HepG2 (cell line): ENCODE data around the gene RBBP8.

Experiments used
- CBX2 ChIP-seq, 2 experiments: fragments of 200-600 bp in 1 of 2; sonication (generic); formaldehyde crosslinking in 1 of 2; IDR thresholded peaks; 2 replicates each; pipeline versions ENCODE4 v1.7.0 to v1.8.1; 2018 to 2022; ENCODE audit warnings: low read depth in 2 of 2, low read length in 1 of 2, mild to moderate bottlenecking in 1 of 2, missing genetic modification reagents in 1 of 2
- ELF1 ChIP-seq: sonication (generic); formaldehyde crosslinking; IDR thresholded peaks from 2 replicates; pipeline ENCODE4 v1.4.0; 2020; ENCODE audit warnings: missing genetic modification reagents
- EP300 ChIP-seq, 3 experiments: sonication (generic) in 1 of 3; formaldehyde crosslinking in 1 of 3; IDR thresholded peaks; 2 replicates each; pipeline versions ENCODE4 v1.5.1 to v1.6.1; 2011 to 2020; ENCODE audit warnings: low read depth in 2 of 3, low read length in 2 of 3, borderline replicate concordance in 1 of 3, improper control_type of control experiment in 1 of 3, mild to moderate bottlenecking in 1 of 3, missing genetic modification reagents in 1 of 3, moderate library complexity in 1 of 3
- HCFC1 ChIP-seq: fragments of 150-350 bp; IDR thresholded peaks from 2 replicates; pipeline ENCODE4 v1.6.1; 2014; ENCODE audit warnings: low read depth, low read length
- HNRNPLL ChIP-seq: fragments of 200-400 bp; formaldehyde crosslinking; IDR thresholded peaks from 2 replicates; pipeline ENCODE4 v1.6.1; 2017; ENCODE audit warnings: mild to moderate bottlenecking, low read depth, low read length; ENCODE audit not compliant: poor library complexity, severe bottlenecking
- MAFF ChIP-seq: IDR thresholded peaks from 2 replicates; pipeline ENCODE4 v1.6.1; 2011; ENCODE audit warnings: low read depth, low read length, improper control_type of control experiment
- TF ChIP-seq, protein P1 (sequence below): sonication (generic); formaldehyde crosslinking; IDR thresholded peaks from 2 replicates; pipeline ENCODE4 v1.5.0; 2020; ENCODE audit warnings: mild to moderate bottlenecking, missing genetic modification reagents, moderate library complexity

DNA sequence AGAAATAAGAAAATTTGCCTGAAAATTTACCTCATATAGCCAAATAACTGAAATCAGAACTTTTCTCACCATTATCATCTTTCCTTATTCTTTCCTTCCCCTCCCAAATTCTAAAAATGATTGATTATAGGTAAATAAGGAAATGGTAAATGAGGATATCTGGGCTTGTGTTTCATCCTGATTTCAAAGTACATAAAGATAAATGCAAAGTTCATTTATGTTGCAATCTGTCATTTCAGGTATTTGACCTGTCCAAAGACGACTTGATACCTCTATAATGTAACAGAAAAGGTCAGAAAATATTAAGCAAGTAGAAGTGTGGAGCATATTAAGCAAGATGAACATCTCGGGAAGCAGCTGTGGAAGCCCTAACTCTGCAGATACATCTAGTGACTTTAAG, 3.4 kb downstream of the RBBP8 start:
- TF ChIP-seq ELF1 (CRISPR knock-in tag), result no peak
- no peak for TF ChIP-seq MAFF
- no peak for TF ChIP-seq CBX2 (IDR thresholded peaks at IDR 0.05; ENCODE audit: low read depth, low read length)
- TF ChIP-seq CBX2 (CRISPR knock-in tag; IDR thresholded peaks at IDR 0.05; ENCODE audit: low read depth), result no peak
- TF ChIP-seq HCFC1, result no peak
- TF ChIP-seq, protein P1, sequence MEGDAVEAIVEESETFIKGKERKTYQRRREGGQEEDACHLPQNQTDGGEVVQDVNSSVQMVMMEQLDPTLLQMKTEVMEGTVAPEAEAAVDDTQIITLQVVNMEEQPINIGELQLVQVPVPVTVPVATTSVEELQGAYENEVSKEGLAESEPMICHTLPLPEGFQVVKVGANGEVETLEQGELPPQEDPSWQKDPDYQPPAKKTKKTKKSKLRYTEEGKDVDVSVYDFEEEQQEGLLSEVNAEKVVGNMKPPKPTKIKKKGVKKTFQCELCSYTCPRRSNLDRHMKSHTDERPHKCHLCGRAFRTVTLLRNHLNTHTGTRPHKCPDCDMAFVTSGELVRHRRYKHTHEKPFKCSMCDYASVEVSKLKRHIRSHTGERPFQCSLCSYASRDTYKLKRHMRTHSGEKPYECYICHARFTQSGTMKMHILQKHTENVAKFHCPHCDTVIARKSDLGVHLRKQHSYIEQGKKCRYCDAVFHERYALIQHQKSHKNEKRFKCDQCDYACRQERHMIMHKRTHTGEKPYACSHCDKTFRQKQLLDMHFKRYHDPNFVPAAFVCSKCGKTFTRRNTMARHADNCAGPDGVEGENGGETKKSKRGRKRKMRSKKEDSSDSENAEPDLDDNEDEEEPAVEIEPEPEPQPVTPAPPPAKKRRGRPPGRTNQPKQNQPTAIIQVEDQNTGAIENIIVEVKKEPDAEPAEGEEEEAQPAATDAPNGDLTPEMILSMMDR, result no peak
- TF ChIP-seq EP300 (IDR thresholded peaks at IDR 0.05; ENCODE audit: low read depth in 2 of 2, low read length in 2 of 2), result no peak
- TF ChIP-seq EP300 (CRISPR knock-in tag; IDR thresholded peaks at IDR 0.05; ENCODE audit: borderline replicate concordance), result no peak
- no peak for TF ChIP-seq HNRNPLL
